ENCODE measurements around the gene RUNX2.

DNA sequence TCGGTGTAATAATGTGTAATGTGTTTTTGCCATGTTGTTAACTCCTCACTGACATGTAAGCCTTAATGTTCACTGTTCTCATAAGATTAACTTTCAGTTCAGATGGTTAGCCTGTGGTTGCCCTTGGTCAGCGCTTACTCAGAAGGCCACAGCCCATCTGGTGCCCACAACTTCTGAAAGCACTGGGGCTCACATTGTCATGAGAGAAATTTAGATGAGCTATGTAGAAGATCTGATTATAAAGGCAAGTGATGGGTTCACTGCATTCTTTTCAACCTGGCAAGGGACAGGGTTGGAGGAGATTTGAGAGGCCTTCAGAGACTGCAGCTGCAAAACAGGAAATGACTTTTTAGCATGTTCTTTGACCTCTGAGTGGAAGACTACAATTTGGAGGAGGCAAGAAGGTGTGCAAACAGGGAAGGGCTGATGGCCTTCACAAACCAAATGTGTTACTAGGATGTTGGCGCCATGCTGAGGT, 291.9 kb downstream of the RUNX2 start:
- TF ChIP-seq SIN3A (IDR thresholded peaks at IDR 0.05; ENCODE audit: borderline replicate concordance, low read depth, low read length) (no peak), CHD2 (IDR thresholded peaks at IDR 0.05; ENCODE audit: low read length, partially characterized antibody) (no peak), TAF1 (IDR thresholded peaks at IDR 0.05; ENCODE audit: borderline replicate concordance, low read depth, low read length) (no peak), EP300 (IDR thresholded peaks at IDR 0.05; ENCODE audit: borderline replicate concordance in 1 of 2, low read depth in 1 of 2, low read length in 1 of 2) (no peak), FOXJ3 (CRISPR knock-in tag; IDR thresholded peaks at IDR 0.05) (no peak), GATA2 (CRISPR knock-in tag; IDR thresholded peaks at IDR 0.05) (no peak), MXI1 (IDR thresholded peaks at IDR 0.05; ENCODE audit: low read depth, low read length) (no peak), NFIC (IDR thresholded peaks at IDR 0.05; ENCODE audit: borderline replicate concordance) (peak; percentile 46; the same call in 1 of the 2 replicates)
- TF ChIP-seq, protein P1, sequence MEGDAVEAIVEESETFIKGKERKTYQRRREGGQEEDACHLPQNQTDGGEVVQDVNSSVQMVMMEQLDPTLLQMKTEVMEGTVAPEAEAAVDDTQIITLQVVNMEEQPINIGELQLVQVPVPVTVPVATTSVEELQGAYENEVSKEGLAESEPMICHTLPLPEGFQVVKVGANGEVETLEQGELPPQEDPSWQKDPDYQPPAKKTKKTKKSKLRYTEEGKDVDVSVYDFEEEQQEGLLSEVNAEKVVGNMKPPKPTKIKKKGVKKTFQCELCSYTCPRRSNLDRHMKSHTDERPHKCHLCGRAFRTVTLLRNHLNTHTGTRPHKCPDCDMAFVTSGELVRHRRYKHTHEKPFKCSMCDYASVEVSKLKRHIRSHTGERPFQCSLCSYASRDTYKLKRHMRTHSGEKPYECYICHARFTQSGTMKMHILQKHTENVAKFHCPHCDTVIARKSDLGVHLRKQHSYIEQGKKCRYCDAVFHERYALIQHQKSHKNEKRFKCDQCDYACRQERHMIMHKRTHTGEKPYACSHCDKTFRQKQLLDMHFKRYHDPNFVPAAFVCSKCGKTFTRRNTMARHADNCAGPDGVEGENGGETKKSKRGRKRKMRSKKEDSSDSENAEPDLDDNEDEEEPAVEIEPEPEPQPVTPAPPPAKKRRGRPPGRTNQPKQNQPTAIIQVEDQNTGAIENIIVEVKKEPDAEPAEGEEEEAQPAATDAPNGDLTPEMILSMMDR (IDR thresholded peaks at IDR 0.05), result no peak
- TF ChIP-seq, protein P2, sequence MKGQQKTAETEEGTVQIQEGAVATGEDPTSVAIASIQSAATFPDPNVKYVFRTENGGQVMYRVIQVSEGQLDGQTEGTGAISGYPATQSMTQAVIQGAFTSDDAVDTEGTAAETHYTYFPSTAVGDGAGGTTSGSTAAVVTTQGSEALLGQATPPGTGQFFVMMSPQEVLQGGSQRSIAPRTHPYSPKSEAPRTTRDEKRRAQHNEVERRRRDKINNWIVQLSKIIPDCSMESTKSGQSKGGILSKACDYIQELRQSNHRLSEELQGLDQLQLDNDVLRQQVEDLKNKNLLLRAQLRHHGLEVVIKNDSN (IDR thresholded peaks at IDR 0.05; ENCODE audit: borderline replicate concordance, low read depth), result no peak
- TF ChIP-seq, protein P3, sequence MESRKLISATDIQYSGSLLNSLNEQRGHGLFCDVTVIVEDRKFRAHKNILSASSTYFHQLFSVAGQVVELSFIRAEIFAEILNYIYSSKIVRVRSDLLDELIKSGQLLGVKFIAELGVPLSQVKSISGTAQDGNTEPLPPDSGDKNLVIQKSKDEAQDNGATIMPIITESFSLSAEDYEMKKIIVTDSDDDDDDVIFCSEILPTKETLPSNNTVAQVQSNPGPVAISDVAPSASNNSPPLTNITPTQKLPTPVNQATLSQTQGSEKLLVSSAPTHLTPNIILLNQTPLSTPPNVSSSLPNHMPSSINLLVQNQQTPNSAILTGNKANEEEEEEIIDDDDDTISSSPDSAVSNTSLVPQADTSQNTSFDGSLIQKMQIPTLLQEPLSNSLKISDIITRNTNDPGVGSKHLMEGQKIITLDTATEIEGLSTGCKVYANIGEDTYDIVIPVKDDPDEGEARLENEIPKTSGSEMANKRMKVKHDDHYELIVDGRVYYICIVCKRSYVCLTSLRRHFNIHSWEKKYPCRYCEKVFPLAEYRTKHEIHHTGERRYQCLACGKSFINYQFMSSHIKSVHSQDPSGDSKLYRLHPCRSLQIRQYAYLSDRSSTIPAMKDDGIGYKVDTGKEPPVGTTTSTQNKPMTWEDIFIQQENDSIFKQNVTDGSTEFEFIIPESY (IDR thresholded peaks at IDR 0.05; ENCODE audit: borderline replicate concordance, low read depth), result no peak
- TF ChIP-seq, protein P4, sequence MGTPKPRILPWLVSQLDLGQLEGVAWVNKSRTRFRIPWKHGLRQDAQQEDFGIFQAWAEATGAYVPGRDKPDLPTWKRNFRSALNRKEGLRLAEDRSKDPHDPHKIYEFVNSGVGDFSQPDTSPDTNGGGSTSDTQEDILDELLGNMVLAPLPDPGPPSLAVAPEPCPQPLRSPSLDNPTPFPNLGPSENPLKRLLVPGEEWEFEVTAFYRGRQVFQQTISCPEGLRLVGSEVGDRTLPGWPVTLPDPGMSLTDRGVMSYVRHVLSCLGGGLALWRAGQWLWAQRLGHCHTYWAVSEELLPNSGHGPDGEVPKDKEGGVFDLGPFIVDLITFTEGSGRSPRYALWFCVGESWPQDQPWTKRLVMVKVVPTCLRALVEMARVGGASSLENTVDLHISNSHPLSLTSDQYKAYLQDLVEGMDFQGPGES (IDR thresholded peaks at IDR 0.05; ENCODE audit: low read depth, low read length), result no peak
